ENCODE data around the gene ABCC5.

GRCh38 chr3:183959214-183959613, 58.5 kb downstream of the ABCC5 start:
- TF ChIP-seq EZH2phosphoT487 (IDR thresholded peaks at IDR 0.05; ENCODE audit: insufficient read depth, low read depth) (no peak), EZH2 (IDR thresholded peaks at IDR 0.05; ENCODE audit: insufficient read depth, poor library complexity, severe bottlenecking) (no peak)
